HL-60 (cell line): ENCODE results near the gene ITGA6.

Source experiments
- TF ChIP-seq, protein P1 (sequence below): IDR thresholded peaks from 2 replicates; pipeline ENCODE4 v1.6.1; 2012; ENCODE audit warnings: low read depth; ENCODE audit not compliant: insufficient replicate concordance
- TF ChIP-seq, protein P2 (sequence below): IDR thresholded peaks from one replicate; pipeline ENCODE4 v1.5.1; 2011; ENCODE audit warnings: low read length, control low read depth, inconsistent platforms; ENCODE audit not compliant: insufficient read depth

DNA sequence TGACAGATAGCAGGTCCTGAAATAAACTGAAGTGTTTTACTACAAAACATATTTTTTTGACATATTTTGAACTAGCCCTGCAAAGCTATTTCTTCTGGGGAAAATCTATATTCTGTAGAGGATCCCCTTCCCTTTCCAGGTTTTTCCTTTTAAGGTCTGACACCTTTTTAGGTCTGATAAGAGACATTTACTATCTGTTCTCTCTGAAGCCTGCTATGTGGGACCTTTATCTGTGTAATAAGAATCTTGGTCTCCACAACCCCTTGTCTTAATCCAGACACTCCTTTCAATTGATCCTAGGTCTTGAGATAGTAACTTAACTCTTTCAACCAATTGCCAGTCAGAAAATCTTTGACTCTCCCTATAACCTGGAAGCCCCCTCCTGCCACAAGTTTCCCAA, 123.0 kb downstream of the ITGA6 start:
- TF ChIP-seq, protein P1, sequence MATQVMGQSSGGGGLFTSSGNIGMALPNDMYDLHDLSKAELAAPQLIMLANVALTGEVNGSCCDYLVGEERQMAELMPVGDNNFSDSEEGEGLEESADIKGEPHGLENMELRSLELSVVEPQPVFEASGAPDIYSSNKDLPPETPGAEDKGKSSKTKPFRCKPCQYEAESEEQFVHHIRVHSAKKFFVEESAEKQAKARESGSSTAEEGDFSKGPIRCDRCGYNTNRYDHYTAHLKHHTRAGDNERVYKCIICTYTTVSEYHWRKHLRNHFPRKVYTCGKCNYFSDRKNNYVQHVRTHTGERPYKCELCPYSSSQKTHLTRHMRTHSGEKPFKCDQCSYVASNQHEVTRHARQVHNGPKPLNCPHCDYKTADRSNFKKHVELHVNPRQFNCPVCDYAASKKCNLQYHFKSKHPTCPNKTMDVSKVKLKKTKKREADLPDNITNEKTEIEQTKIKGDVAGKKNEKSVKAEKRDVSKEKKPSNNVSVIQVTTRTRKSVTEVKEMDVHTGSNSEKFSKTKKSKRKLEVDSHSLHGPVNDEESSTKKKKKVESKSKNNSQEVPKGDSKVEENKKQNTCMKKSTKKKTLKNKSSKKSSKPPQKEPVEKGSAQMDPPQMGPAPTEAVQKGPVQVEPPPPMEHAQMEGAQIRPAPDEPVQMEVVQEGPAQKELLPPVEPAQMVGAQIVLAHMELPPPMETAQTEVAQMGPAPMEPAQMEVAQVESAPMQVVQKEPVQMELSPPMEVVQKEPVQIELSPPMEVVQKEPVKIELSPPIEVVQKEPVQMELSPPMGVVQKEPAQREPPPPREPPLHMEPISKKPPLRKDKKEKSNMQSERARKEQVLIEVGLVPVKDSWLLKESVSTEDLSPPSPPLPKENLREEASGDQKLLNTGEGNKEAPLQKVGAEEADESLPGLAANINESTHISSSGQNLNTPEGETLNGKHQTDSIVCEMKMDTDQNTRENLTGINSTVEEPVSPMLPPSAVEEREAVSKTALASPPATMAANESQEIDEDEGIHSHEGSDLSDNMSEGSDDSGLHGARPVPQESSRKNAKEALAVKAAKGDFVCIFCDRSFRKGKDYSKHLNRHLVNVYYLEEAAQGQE: no peak
- TF ChIP-seq, protein P2, sequence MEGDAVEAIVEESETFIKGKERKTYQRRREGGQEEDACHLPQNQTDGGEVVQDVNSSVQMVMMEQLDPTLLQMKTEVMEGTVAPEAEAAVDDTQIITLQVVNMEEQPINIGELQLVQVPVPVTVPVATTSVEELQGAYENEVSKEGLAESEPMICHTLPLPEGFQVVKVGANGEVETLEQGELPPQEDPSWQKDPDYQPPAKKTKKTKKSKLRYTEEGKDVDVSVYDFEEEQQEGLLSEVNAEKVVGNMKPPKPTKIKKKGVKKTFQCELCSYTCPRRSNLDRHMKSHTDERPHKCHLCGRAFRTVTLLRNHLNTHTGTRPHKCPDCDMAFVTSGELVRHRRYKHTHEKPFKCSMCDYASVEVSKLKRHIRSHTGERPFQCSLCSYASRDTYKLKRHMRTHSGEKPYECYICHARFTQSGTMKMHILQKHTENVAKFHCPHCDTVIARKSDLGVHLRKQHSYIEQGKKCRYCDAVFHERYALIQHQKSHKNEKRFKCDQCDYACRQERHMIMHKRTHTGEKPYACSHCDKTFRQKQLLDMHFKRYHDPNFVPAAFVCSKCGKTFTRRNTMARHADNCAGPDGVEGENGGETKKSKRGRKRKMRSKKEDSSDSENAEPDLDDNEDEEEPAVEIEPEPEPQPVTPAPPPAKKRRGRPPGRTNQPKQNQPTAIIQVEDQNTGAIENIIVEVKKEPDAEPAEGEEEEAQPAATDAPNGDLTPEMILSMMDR: no peak
